ENCODE data around the gene FGF10. TPM values are rescaled to one million over a fixed set of nuclear protein-coding genes. Genes with fewer than 3 reads are reported as not detected.

Gene FGF10
- total RNA-seq, 1 experiment from 2014 or later: 0.37 TPM

- Mint-ChIP-seq H3K27ac (no peak overlapping the region), H3K36me3 (no peaks in the 10 kb centered on the region), H3K4me1 (peaks cover 20% of the 10 kb centered on the region), H3K9me3 (no peaks in the 10 kb centered on the region), H3K27me3 (ENCODE audit: low read depth) (peaks cover 39% of the 10 kb centered on the region), H3K4me3 (no peak overlapping the region)
- CTCF ChIA-PET: no interaction called here
- ATAC-seq (no peak), DNase-seq (ENCODE audit: low spot score) (no peak)
- POLR2A ChIA-PET: no interaction called here
- TF ChIP-seq ZNF121 (CRISPR knock-in tag; IDR thresholded peaks at IDR 0.05) (no peak), NR1H2 (CRISPR knock-in tag; IDR thresholded peaks at IDR 0.05) (no peak), NFYB (CRISPR knock-in tag; conservative IDR thresholded peaks at IDR 0.05; ENCODE audit: low read depth) (no peak), IRF2 (CRISPR knock-in tag; IDR thresholded peaks at IDR 0.05; ENCODE audit: borderline replicate concordance, low read depth) (no peak), PREB (CRISPR knock-in tag; IDR thresholded peaks at IDR 0.05; ENCODE audit: borderline replicate concordance) (no peak), RELA (CRISPR knock-in tag; IDR thresholded peaks at IDR 0.05; ENCODE audit: borderline replicate concordance) (no peak), NFE2L1 (CRISPR knock-in tag; IDR thresholded peaks at IDR 0.05) (no peak), GRHL2 (CRISPR knock-in tag; IDR thresholded peaks at IDR 0.05; ENCODE audit: insufficient replicate concordance, severe bottlenecking) (no peak), ERG (CRISPR knock-in tag; IDR thresholded peaks at IDR 0.05) (no peak), ZNF423 (CRISPR knock-in tag; IDR thresholded peaks at IDR 0.05) (no peak), USF2 (CRISPR knock-in tag; IDR thresholded peaks at IDR 0.05) (no peak), ZNF219 (CRISPR knock-in tag; IDR thresholded peaks at IDR 0.05; ENCODE audit: borderline replicate concordance) (no peak)
These were observed 3.8 kb downstream of the FGF10 start for GRCh38 chr5:44385291-44385900.

- H3K9me3 Mint-ChIP-seq: no peaks in the 10 kb centered on the region
- no peak overlapping the region for H3K27ac Mint-ChIP-seq
- ChIA-PET CTCF (no interaction called here), POLR2A (no interaction called here)
- ATAC-seq (no peak), DNase-seq (ENCODE audit: low spot score) (no peak)
- H3K27me3 Mint-ChIP-seq (ENCODE audit: low read depth): peaks cover 33% of the 10 kb centered on the region
- no peaks in the 10 kb centered on the region for H3K36me3 Mint-ChIP-seq
- H3K4me3 Mint-ChIP-seq: no peak overlapping the region
- peaks cover 15% of the 10 kb centered on the region for H3K4me1 Mint-ChIP-seq
- TF ChIP-seq ZBTB43 (CRISPR knock-in tag; IDR thresholded peaks at IDR 0.05) (no peak), E2F4 (CRISPR knock-in tag; IDR thresholded peaks at IDR 0.05; ENCODE audit: borderline replicate concordance, low read depth) (no peak), MLX (CRISPR knock-in tag; IDR thresholded peaks at IDR 0.05) (no peak), GRHL2 (CRISPR knock-in tag; IDR thresholded peaks at IDR 0.05; ENCODE audit: insufficient replicate concordance, severe bottlenecking) (no peak), NFE2L1 (CRISPR knock-in tag; IDR thresholded peaks at IDR 0.05) (no peak), STAT6 (CRISPR knock-in tag; conservative IDR thresholded peaks at IDR 0.05; ENCODE audit: low read depth) (no peak), KAT7 (CRISPR knock-in tag; IDR thresholded peaks at IDR 0.05; ENCODE audit: borderline replicate concordance) (no peak), ZNF532 (CRISPR knock-in tag; IDR thresholded peaks at IDR 0.05; ENCODE audit: borderline replicate concordance) (no peak), JUN (CRISPR knock-in tag; IDR thresholded peaks at IDR 0.05) (no peak), NR1H2 (CRISPR knock-in tag; IDR thresholded peaks at IDR 0.05) (no peak)
These were observed 4.4 kb downstream of the FGF10 start for GRCh38 chr5:44384816-44385215.

Measured in WTC11 (cell line).